GM12878 (cell line): Measurements from ENCODE around the gene CTRB2. TPM values are rescaled to one million over a fixed set of nuclear protein-coding genes. Genes with fewer than 3 reads are reported as not detected.

Experiments
- ATAC-seq: fragments of 200-7000 bp; cut with Tn5 transposase; 3 replicates; pipeline ENCODE4 v1.9.1; 2020; ENCODE audit warnings: mild to moderate bottlenecking, moderate library complexity
- BruUV-seq: library from RNA; stranded (reverse); fragments of 400-500 nt; replicated peaks from 2 replicates; lab custom pipeline; 2021; lab: Mats Ljungman, UMichigan
- CTCF ChIA-PET: fragments of 300-600 bp; sonication (Branson Sonifier 250); formaldehyde crosslinking; extraction: SDS; loops from one replicate; lab custom pipeline; 2021; ENCODE audit warnings: inconsistent platforms; lab: Yijun Ruan, JAX
- POLR2A ChIA-PET: fragments of 350-600 bp; formaldehyde crosslinking; extraction: SDS; loops from one replicate; lab custom pipeline; 2021; ENCODE audit warnings: inconsistent platforms; lab: Charles Lee
- RAD21 ChIA-PET: fragments of 300-600 bp; sonication (Branson Sonifier 250); formaldehyde crosslinking; loops from one replicate; lab custom pipeline; 2023; ENCODE audit warnings: antibody characterized with exemption; ENCODE audit not compliant: unreplicated experiment; lab: Charles Lee
- SMC1A ChIA-PET: fragments of 300-600 bp; sonication (Branson Sonifier 250); formaldehyde crosslinking; loops from one replicate; lab custom pipeline; 2023; ENCODE audit not compliant: unreplicated experiment, uncharacterized antibody; lab: Charles Lee
- DNase-seq: peaks from one replicate; pipeline ENCODE4 v3.0.0-alpha.2; 2011; ENCODE audit warnings: low read depth, low spot score
- FAIRE-seq: peaks from 3 replicates; lab custom pipeline; 2011; peaks lifted over from hg19 to GRCh38; lab: Jason Lieb, UNC
- H2AFZ ChIP-seq: 2 replicates; pipeline ENCODE4 v1.6.0; 2011; ENCODE audit warnings: low read depth, low read length, control low read depth; ENCODE audit not compliant: control insufficient read depth
- H3K27ac ChIP-seq: 2 replicates; pipeline ENCODE4 v1.5.1; 2011; ENCODE audit warnings: control low read depth; ENCODE audit not compliant: control insufficient read depth, insufficient read depth
- H3K27me3 ChIP-seq, 2 experiments: replicated peaks in 1 of 2; 2 replicates each; pipeline versions ENCODE4 v1.6.0 to v1.6.1; 2011; ENCODE audit warnings: low read length in 1 of 2; ENCODE audit not compliant: control insufficient read depth in 2 of 2, insufficient read depth in 2 of 2
- H3K36me3 ChIP-seq, 2 experiments: 2 replicates each; pipeline ENCODE4 v1.5.1; 2011; ENCODE audit warnings: low read length in 1 of 2; ENCODE audit not compliant: control insufficient read depth in 2 of 2, insufficient read depth in 2 of 2
- H3K4me1 ChIP-seq: 2 replicates; pipeline ENCODE4 v1.6.1; 2011; ENCODE audit warnings: mild to moderate bottlenecking, low read length, moderate library complexity, mixed read lengths; ENCODE audit not compliant: control insufficient read depth, insufficient read depth
- H3K4me2 ChIP-seq: 2 replicates; pipeline ENCODE4 v1.6.0; 2011; ENCODE audit warnings: control low read depth; ENCODE audit not compliant: control insufficient read depth, insufficient read depth
- H3K4me3 ChIP-seq: fragments of 200-600 bp; sonication (generic); 2 replicates; pipeline ENCODE4 v1.5.1; 2016
- H3K79me2 ChIP-seq: 2 replicates; pipeline ENCODE4 v1.6.0; 2011; ENCODE audit warnings: low read length; ENCODE audit not compliant: control insufficient read depth, insufficient read depth
- H3K9ac ChIP-seq: 2 replicates; pipeline ENCODE4 v1.8.0; 2011; ENCODE audit warnings: low read length, control low read depth, mixed read lengths; ENCODE audit not compliant: control insufficient read depth, insufficient read depth
- H3K9me3 ChIP-seq: replicated peaks from 3 replicates; pipeline ENCODE4 v1.5.1; 2011; ENCODE audit warnings: mild to moderate bottlenecking, low read length; ENCODE audit not compliant: control insufficient read depth, insufficient read depth
- H4K20me1 ChIP-seq: 2 replicates; pipeline ENCODE4 v1.6.0; 2011; ENCODE audit not compliant: control insufficient read depth, insufficient read depth
- CEBPB ChIP-seq, 2 experiments: fragments of 150-350 bp in 1 of 2; IDR thresholded peaks; 2 replicates each; pipeline ENCODE4 v1.6.1; 2012 to 2014; ENCODE audit warnings: low read depth in 2 of 2, low read length in 2 of 2, borderline replicate concordance in 1 of 2, inconsistent platforms in 1 of 2
- CHD1 ChIP-seq: IDR thresholded peaks from 2 replicates; pipeline ENCODE4 v1.6.1; 2012; ENCODE audit warnings: low read depth, low read length, improper control_type of control experiment
- EGR1 ChIP-seq, 2 experiments: IDR thresholded peaks; 1 replicate in 1 of 2; 2 replicates in 1 of 2; pipeline ENCODE4 v1.6.1; 2011 to 2012; ENCODE audit warnings: low read depth in 2 of 2, low read length in 2 of 2, borderline replicate concordance in 1 of 2, mild to moderate bottlenecking in 1 of 2, moderate library complexity in 1 of 2
- ZNF24 ChIP-seq: fragments of 450-650 bp; IDR thresholded peaks from 2 replicates; pipeline ENCODE4 v1.6.1; 2017; ENCODE audit warnings: antibody characterized with exemption, mild to moderate bottlenecking
- WGBS: methylation state at CpG from one replicate; pipeline ENCODE4 v1.1.6; 2016; ENCODE audit warnings: low lambda C conversion rate; ENCODE audit not compliant: insufficient replicate concordance, insufficient coverage; ENCODE audit errors: missing lambda C conversion rate; 5-methylcytosine and 5-hydroxymethylcytosine counted together
- in situ Hi-C: fragments of 300-500 bp; cut with MboI; formaldehyde crosslinking; loops from 9 replicates; pipeline ENCODE4 v1.14.3; 2018; ENCODE audit warnings: mixed read lengths
- intact Hi-C: fragments of 100-400 bp; cut with micrococcal nuclease; formaldehyde crosslinking; loops from one replicate; pipeline ENCODE4 v1.14.2; 2022; ENCODE audit not compliant: unreplicated experiment
- polyA plus RNA-seq, 11 experiments: library from polyadenylated mRNA; depleted of rRNA in 4 of 11; unstranded in 6 of 11; stranded (reverse) in 5 of 11; fragments of >200 nt; fragmentation: Nextera tagmentation in 4 of 11; fragmentation: Illumina TruSeq in 1 of 11; extraction: Ambion mirVana in 4 of 11; extraction: Trizol in 1 of 11; gene quantifications; 1 replicate in 1 of 11; 2 replicates in 10 of 11; pipeline versions ENCODE4 v1.2.1 to v1.2.3, GENCODE V29; 2011 to 2016; ENCODE audit warnings: inconsistent platforms in 2 of 11, missing spikeins in 2 of 11, low read depth in 1 of 11
- total RNA-seq, 4 experiments: library from RNA; depleted of rRNA in 3 of 4; stranded (reverse); fragments of >200 nt in 3 of 4; fragmentation: Illumina TruSeq in 1 of 4; extraction: Trizol in 1 of 4; gene quantifications; 2 replicates each; pipeline versions ENCODE4 v1.2.1 to v1.2.3, GENCODE V29; 2013 to 2021
- TF ChIP-seq, protein P1 (sequence below): fragments of 450-650 bp; IDR thresholded peaks from 2 replicates; pipeline ENCODE4 v1.6.1; 2017; ENCODE audit warnings: borderline replicate concordance
- TF ChIP-seq, protein P2 (sequence below): fragments of 450-650 bp; conservative IDR thresholded peaks from 2 replicates; pipeline ENCODE4 v1.6.1; 2017; ENCODE audit warnings: mild to moderate bottlenecking, moderate library complexity

CTRB2 gene
- total and polyA plus RNA-seq, 10 of the 15 experiments (the other 5 are each of a cell fraction or from before 2014, with no cell fraction given), result 9.4 TPM; not detected in 9

DNA sequence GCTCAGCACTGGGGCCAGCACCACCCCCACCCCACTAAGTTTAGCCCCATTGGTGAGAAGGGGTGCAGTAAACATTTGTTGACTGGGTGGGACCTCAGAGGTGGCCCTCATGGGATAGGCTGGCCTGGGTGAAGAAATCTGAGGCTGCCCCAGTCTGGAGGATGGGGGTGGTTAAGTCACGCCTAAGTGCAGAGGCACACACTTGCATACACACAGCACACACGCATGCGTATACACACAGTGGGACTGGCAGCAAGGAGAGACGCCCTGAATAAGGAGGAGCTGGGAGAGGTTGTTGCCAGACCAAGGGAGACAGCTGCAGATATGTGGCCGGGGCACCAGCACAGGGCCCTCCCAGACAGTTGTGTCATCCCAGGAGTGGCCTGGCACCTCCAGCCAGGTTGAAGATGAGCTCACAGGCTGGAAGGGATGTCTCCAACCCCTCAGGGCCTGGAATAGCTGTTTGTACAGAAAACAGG, 47.4 kb upstream of the CTRB2 start:
- Histone ChIP-seq H3K4me2 (no peak overlapping the region), H2AFZ (no peak overlapping the region), H3K4me3 (no peak overlapping the region), H3K36me3 (no peaks in the 10 kb centered on the region), H3K9ac (no peak overlapping the region), H4K20me1 (peaks cover 13% of the 10 kb centered on the region), H3K27me3 (peaks cover 0 to 4% of the 10 kb centered on the region in 2 experiments; a peak in 1 of 4 replicates), H3K4me1 (peaks cover 11% of the 10 kb centered on the region), H3K79me2 (no peaks in the 10 kb centered on the region), H3K9me3 (no peaks in the 10 kb centered on the region), H3K27ac (no peak overlapping the region)
- 33% methylated on average over 5 of the region's 5 CpGs for WGBS
- TF ChIP-seq, protein P1, sequence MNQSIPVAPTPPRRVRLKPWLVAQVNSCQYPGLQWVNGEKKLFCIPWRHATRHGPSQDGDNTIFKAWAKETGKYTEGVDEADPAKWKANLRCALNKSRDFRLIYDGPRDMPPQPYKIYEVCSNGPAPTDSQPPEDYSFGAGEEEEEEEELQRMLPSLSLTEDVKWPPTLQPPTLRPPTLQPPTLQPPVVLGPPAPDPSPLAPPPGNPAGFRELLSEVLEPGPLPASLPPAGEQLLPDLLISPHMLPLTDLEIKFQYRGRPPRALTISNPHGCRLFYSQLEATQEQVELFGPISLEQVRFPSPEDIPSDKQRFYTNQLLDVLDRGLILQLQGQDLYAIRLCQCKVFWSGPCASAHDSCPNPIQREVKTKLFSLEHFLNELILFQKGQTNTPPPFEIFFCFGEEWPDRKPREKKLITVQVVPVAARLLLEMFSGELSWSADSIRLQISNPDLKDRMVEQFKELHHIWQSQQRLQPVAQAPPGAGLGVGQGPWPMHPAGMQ, result no peak
- no peak for TF ChIP-seq ZNF24
- RAD21 ChIA-PET, result no interaction called here
- CTCF ChIA-PET, result interaction anchor here (1.0 to 1.2 kb wide), 2 partner anchors 16 to 125 kb away, joined by 4 to 5 read pairs; no protein-coding TSS in a partner anchor
- no peak for FAIRE-seq
- POLR2A ChIA-PET, result interaction anchor here (1.1 to 1.2 kb wide), 2 partner anchors 11 to 243 kb away, joined by 3 read pairs; no protein-coding TSS in a partner anchor
- intact Hi-C loops, result no loop called here
- in situ Hi-C loops, result no loop called here
- no peak for DNase-seq
- SMC1A ChIA-PET, result no interaction called here
- ATAC-seq, result no peak
- no TSS peak for BruUV-seq

DNA sequence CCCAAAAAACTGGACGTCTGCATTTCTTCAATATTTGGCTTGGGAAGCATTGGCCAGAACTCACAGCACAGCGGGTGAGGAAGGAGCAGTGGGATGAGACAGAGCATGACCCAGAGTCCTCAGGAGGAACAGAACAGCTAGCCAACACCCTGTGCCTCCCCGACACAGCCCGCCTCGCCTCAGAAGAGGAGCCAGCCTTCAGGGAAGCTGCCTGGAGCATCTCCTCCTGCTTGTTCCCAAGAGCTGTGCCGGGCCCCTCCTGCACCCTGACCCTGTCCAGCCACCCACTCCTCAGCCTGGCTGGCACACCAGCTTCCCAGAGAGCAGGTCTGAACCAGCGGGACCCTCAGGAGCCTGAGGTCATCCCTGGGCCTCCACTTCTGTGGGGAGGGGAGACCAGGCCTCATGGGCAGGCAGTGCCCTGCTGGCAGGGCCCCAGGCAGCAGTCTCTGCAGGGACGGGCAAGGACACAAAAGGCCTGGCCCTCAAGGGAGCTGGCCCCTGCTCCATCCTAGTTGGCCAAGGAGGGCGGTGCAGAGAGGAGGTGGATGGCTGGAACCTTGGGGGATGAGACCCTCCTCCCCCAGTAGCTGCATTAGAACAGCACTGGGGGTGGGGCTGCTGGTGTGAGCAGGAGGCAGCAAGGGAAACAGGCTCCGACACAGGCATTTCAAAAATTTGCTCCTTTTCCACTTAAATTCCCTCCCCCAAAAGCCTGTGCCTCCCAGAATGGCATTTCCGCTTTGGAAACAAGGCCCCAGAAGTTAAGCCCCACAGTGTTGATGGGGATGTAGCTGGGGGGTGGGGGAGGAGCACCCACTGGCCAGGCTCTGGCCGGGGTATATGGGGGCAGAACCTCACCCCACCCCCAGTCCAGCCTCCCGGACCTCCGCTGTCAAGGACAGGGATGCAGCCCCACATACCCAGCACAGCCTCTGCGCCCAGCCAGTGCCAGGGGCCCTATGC, 46.3 kb upstream of the CTRB2 start:
- peaks cover 13% of the 10 kb centered on the region for H4K20me1 ChIP-seq
- ChIA-PET POLR2A (no interaction called here), SMC1A (no interaction called here), CTCF (no interaction called here), RAD21 (no interaction called here)
- no peaks in the 10 kb centered on the region for H3K36me3 ChIP-seq
- H3K9ac ChIP-seq, result no peak overlapping the region
- intact Hi-C loops (no loop called here), in situ Hi-C loops (no loop called here)
- TF ChIP-seq CEBPB (IDR thresholded peaks at IDR 0.05; ENCODE audit: borderline replicate concordance in 1 of 2, low read depth in 2 of 2, low read length in 2 of 2), result no peak
- TF ChIP-seq, protein P2, sequence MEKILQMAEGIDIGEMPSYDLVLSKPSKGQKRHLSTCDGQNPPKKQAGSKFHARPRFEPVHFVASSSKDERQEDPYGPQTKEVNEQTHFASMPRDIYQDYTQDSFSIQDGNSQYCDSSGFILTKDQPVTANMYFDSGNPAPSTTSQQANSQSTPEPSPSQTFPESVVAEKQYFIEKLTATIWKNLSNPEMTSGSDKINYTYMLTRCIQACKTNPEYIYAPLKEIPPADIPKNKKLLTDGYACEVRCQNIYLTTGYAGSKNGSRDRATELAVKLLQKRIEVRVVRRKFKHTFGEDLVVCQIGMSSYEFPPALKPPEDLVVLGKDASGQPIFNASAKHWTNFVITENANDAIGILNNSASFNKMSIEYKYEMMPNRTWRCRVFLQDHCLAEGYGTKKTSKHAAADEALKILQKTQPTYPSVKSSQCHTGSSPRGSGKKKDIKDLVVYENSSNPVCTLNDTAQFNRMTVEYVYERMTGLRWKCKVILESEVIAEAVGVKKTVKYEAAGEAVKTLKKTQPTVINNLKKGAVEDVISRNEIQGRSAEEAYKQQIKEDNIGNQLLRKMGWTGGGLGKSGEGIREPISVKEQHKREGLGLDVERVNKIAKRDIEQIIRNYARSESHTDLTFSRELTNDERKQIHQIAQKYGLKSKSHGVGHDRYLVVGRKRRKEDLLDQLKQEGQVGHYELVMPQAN, result no peak
- TF ChIP-seq CHD1, result no peak
- no peak for TF ChIP-seq EGR1 (IDR thresholded peaks at IDR 0.05; ENCODE audit: borderline replicate concordance in 1 of 2, low read depth in 2 of 2, low read length in 2 of 2)
- H2AFZ ChIP-seq, result no peak overlapping the region
- no peak overlapping the region for H3K4me2 ChIP-seq
- FAIRE-seq (no peak), DNase-seq (no peak), ATAC-seq (no peak)
- H3K4me1 ChIP-seq, result peaks cover 8% of the 10 kb centered on the region
- H3K4me3 ChIP-seq, result no peak overlapping the region
- BruUV-seq, result no TSS peak
- no peak overlapping the region for H3K27ac ChIP-seq
- H3K27me3 ChIP-seq, result peaks cover 0 to 4% of the 10 kb centered on the region in 2 experiments; a peak in 1 of 4 replicates
- no peaks in the 10 kb centered on the region; the same call in 1 of the 2 replicates for H3K79me2 ChIP-seq
- no peaks in the 10 kb centered on the region for H3K9me3 ChIP-seq
- WGBS, result 78% methylated on average over 14 of the region's 15 CpGs
